ENCODE data around the gene ASB7.

Gene ASB7

GRCh38 chr15:100598655-100599054 is 3.7 kb upstream of the ASB7 start:
- H3K4me3 ChIP-seq (ENCODE audit: low read depth, low read length): no peak overlapping the region
- TF ChIP-seq ZNF23 (tag by site-specific recombination; IDR thresholded peaks at IDR 0.05; ENCODE audit: borderline replicate concordance) (no peak), ZNF585B (tag by site-specific recombination; IDR thresholded peaks at IDR 0.05) (no peak), ZBTB49 (tag by site-specific recombination; IDR thresholded peaks at IDR 0.05; ENCODE audit: low read depth) (no peak)
- peaks cover 12% of the 10 kb centered on the region for H3K4me1 ChIP-seq (ENCODE audit: control insufficient read depth, insufficient read depth, low read length)
- H3K27ac ChIP-seq (ENCODE audit: extremely low read depth, low read depth, low read length): no peak overlapping the region
- POLR2A ChIA-PET: no interaction called here
- H3K36me3 ChIP-seq (ENCODE audit: control insufficient read depth in 2 of 2, insufficient read depth in 1 of 2, low read length in 2 of 2): no peaks in the 10 kb centered on the region; a peak in 1 of 3 replicates
- CTCF ChIA-PET: interaction anchor here (0.9 kb wide), 1 partner anchor 257 kb away, joined by 3 read pairs; the partner anchor contains the start of gene ADAMTS17
- no peaks in the 10 kb centered on the region for H3K9me3 ChIP-seq (ENCODE audit: control insufficient read depth, insufficient read depth, low read depth, low read length)

GRCh38 chr15:100601163-100601562 is 1.2 kb upstream of the ASB7 start:
- Histone ChIP-seq H3K9me3 (ENCODE audit: control insufficient read depth, insufficient read depth, low read depth, low read length) (no peaks in the 10 kb centered on the region), H3K27ac (ENCODE audit: extremely low read depth, low read depth, low read length) (peak overlapping the region; percentile 62; the same call in 1 of the 2 replicates), H3K36me3 (ENCODE audit: control insufficient read depth in 2 of 2, insufficient read depth in 1 of 2, low read length in 2 of 2) (peaks cover 15 to 20% of the 10 kb centered on the region in 2 experiments; a peak in 2 of 3 replicates), H3K4me3 (ENCODE audit: low read depth, low read length) (peak overlapping the region; percentile 91), H3K4me1 (ENCODE audit: control insufficient read depth, insufficient read depth, low read length) (peaks cover 14% of the 10 kb centered on the region)
- ChIA-PET POLR2A (no interaction called here), CTCF (interaction anchor here (1.3 to 1.4 kb wide), 3 partner anchors 28 to 407 kb away, joined by 3 to 11 read pairs (median 3); partner anchors contain the start of gene ADAMTS17)
- peak; percentile 41; the same call in 1 of the 2 replicates for TF ChIP-seq ZNF18 (tag by site-specific recombination; IDR thresholded peaks at IDR 0.05)
- TF ChIP-seq ZBTB11 (tag by site-specific recombination; conservative IDR thresholded peaks at IDR 0.05; ENCODE audit: low read depth): peak; percentile 73
- no peak for TF ChIP-seq TRIM28 (IDR thresholded peaks at IDR 0.05; ENCODE audit: borderline replicate concordance, low read length)
- TF ChIP-seq ZNF785 (tag by site-specific recombination; IDR thresholded peaks at IDR 0.05): no peak

- peaks cover 20 to 21% of the 10 kb centered on the region in 2 experiments for H3K36me3 ChIP-seq (ENCODE audit: control insufficient read depth in 2 of 2, insufficient read depth in 1 of 2, low read length in 2 of 2)
- no peaks in the 10 kb centered on the region for H3K9me3 ChIP-seq (ENCODE audit: control insufficient read depth, insufficient read depth, low read depth, low read length)
- POLR2A ChIA-PET: interaction anchor here (0.6 to 1.5 kb wide), 12 partner anchors 9 to 1300 kb away, joined by 3 to 8 read pairs (median 3); partner anchors contain the start of genes ADAMTS17, CHSY1 and SNRPA1
- CTCF ChIA-PET: interaction anchor here (1.3 to 2.4 kb wide), 3 partner anchors 252 to 407 kb away, joined by 3 to 15 read pairs (median 11); partner anchors contain the start of gene ADAMTS17
- H3K4me3 ChIP-seq (ENCODE audit: low read depth, low read length): peak overlapping the region; percentile 91
- peaks cover 14% of the 10 kb centered on the region for H3K4me1 ChIP-seq (ENCODE audit: control insufficient read depth, insufficient read depth, low read length)
- H3K27ac ChIP-seq (ENCODE audit: extremely low read depth, low read depth, low read length): peak overlapping the region; percentile 62
- TF ChIP-seq ZNF501 (tag by site-specific recombination; IDR thresholded peaks at IDR 0.05) (0 out of 2 replicates have a peak, but pooled peaks have one; percentile 77), KLF17 (tag by site-specific recombination; IDR thresholded peaks at IDR 0.05) (0 out of 2 replicates have a peak, but pooled peaks have one; percentile 23), OVOL3 (tag by site-specific recombination; IDR thresholded peaks at IDR 0.05) (0 out of 2 replicates have a peak, but pooled peaks have one; percentile 15), GLI4 (tag by site-specific recombination; IDR thresholded peaks at IDR 0.05) (0 out of 2 replicates have a peak, but pooled peaks have one; percentile 33), ZNF670 (tag by site-specific recombination; IDR thresholded peaks at IDR 0.05; ENCODE audit: low read depth) (no peak), ZNF335 (tag by site-specific recombination; conservative IDR thresholded peaks at IDR 0.05) (peak; percentile 66), ZNF324 (tag by site-specific recombination; IDR thresholded peaks at IDR 0.05) (0 out of 2 replicates have a peak, but pooled peaks have one; percentile 63), ZBTB48 (tag by site-specific recombination; IDR thresholded peaks at IDR 0.05) (0 out of 2 replicates have a peak, but pooled peaks have one; percentile 37), ZNF391 (tag by site-specific recombination; IDR thresholded peaks at IDR 0.05; ENCODE audit: borderline replicate concordance, low read depth) (no peak), ZFP37 (tag by site-specific recombination; IDR thresholded peaks at IDR 0.05) (peak; percentile 58; the same call in 1 of the 2 replicates), ZSCAN18 (tag by site-specific recombination; IDR thresholded peaks at IDR 0.05) (0 out of 2 replicates have a peak, but pooled peaks have one; percentile 20), MYNN (tag by site-specific recombination; IDR thresholded peaks at IDR 0.05; ENCODE audit: borderline replicate concordance) (no peak; the same call in 1 of the 2 replicates), ZSCAN23 (tag by site-specific recombination; IDR thresholded peaks at IDR 0.05) (0 out of 2 replicates have a peak, but pooled peaks have one; percentile 65)
These were observed 749 bp upstream of the ASB7 start for GRCh38 chr15:100601617-100602063.

All from HEK293 (cell line).